GM18511 (cell line): Measurements from ENCODE around the gene ZNF853.
A peak's percentile ranks its signal among the peaks of the same experiment; 100 is the strongest.

Experiments
- ATAC-seq: cut with Tn5 transposase; IDR thresholded peaks from one replicate; pipeline ENCODE4 v1.9.1; 2021; ENCODE audit warnings: mild to moderate bottlenecking, moderate library complexity; ENCODE audit not compliant: unreplicated experiment

Gene ZNF853

GRCh38 chr7:6604458-6604857, 11.0 kb upstream of the ZNF853 start:
- ATAC-seq = no peak

DNA sequence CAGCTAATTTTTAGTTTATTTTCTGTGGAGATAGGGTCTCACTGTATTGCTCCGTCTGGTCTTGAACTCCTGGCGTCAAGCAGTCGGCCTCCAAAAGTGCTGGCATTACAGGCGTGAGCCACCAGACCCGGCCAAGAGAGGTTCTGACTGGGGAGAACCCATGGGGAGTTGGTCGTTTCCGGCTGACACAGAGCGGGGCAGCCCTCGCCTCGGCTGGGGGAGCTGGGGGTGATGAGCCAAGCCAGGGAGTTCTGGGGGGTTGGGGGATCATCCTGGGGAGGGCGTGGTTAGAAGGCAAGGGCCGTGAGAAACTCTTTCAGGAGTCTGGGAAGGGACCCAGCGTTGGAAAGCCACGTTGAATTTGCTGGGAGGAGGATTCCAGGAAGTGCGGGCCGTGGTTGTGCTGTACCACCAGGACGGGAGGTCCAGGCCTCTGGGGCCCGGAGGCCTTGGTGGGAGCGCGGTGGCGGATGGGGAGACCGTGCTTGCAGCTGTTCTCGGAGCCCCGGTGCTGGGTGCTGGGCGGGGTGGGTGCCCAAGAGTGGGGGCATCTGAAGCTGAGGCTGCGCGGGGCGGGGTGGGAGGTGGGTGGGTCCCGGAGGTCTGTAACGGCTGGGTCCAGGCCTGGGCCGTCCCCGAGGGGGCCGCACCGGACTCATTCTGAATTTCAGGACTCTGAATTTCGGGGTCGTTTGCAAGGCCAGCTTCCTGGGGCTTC, 8.4 kb upstream of the ZNF853 start:
- no peak for ATAC-seq

- no peak for ATAC-seq
These were observed 7.8 kb upstream of the ZNF853 start for GRCh38 chr7:6607651-6608051.

GRCh38 chr7:6608081-6608480, 7.3 kb upstream of the ZNF853 start:
- ATAC-seq = no peak

DNA sequence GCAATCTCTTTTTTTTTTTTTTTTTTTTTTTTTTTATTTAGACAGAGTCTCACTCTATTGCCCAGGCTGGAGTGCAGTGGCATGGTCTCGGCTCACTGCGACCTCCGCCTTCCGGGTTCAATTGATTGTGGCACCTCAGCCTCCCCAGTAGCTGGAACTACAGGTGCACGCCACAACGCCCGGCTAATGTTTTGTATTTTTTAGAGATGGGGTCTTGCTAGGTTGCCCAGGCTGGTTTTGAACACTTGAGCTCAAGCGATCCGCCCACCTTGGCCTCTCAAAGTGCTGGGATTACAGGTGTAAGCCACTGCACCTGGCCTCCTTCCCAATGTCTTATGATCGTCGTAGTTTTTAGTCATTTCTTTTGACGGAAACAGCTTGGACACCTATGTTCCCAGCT, 6.6 kb upstream of the ZNF853 start:
- ATAC-seq = no peak

GRCh38 chr7:6612819-6613218, 2.6 kb upstream of the ZNF853 start:
- no peak for ATAC-seq

- ATAC-seq = no peak
These were observed 1.7 kb upstream of the ZNF853 start for GRCh38 chr7:6613706-6614105.

GRCh38 chr7:6615723-6616555, 529 bp downstream of the ZNF853 start:
- ATAC-seq = no peak

GRCh38 chr7:6616854-6617643, 1.6 kb downstream of the ZNF853 start:
- ATAC-seq = no peak

DNA sequence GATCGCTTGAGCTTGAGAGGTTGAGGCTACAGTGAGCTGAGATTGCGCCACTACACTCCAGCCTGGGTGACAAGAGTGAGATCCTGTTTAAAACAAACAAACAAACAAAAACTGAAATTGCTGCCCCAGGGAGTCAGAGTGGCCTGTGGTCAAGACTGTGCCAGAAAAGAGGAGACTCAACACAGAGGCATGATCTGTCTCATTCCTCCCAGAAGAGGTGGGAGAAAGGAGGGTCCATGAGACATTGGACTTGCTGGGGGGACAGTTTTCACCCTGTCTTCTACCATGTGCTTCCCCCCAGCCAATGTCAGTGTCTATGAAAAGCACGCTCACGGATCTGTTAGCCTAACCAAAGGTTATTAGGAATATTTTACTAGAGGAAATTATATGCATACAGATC, 3.2 kb downstream of the ZNF853 start:
- no peak for ATAC-seq

GRCh38 chr7:6619961-6620360, 4.6 kb downstream of the ZNF853 start:
- ATAC-seq = no peak

GRCh38 chr7:6621195-6622133, 6.1 kb downstream of the ZNF853 start:
- no peak for ATAC-seq

DNA sequence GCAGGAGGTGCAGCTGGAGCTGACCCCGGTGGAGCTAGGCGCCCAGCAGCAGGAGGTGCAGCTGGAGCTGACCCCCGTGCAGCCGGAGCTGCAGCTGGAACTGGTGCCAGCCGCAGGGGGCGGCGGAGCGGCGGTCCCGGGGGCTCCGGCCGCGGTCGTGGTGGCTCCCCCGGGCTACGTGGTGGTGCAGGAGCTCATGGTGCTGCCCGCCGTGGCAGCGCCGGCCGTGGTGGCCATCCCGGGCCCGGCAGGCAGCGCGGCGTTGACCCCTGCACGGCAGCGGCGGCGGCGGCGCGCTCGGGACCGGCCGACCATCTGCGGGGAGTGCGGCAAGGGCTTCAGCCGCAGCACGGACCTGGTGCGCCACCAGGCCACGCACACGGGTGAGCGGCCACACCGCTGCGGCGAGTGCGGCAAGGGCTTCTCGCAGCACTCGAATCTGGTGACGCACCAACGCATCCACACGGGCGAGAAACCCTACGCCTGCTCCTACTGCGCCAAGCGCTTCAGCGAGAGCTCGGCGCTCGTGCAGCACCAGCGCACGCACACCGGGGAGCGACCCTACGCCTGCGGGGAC, 6.8 kb downstream of the ZNF853 start:
- ATAC-seq = no peak

GRCh38 chr7:6623589-6624245, 8.3 kb downstream of the ZNF853 start:
- ATAC-seq = peak; percentile 69

DNA sequence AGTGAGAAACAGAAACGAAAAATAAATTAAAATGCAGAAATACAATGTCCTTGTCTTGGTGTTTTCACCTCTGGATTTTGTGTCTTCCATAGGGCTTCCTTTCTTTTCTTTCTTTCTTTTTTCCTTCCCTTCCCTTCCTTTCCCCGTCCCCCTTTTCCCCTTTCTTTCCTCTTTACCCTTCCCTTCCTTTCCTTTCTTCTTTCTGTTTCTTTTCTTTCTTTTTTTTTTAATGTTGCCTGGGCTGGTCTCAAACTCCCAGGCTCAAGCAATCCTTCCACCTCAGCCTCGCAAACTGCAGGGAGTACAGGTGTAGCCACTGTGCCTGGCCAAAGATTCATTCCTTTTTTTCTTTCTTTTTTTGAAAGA, 8.8 kb downstream of the ZNF853 start:
- ATAC-seq = no peak

GRCh38 chr7:6628045-6628444, 12.6 kb downstream of the ZNF853 start:
- no peak for ATAC-seq

- no peak for ATAC-seq
These were observed 14.8 kb downstream of the ZNF853 start for GRCh38 chr7:6630007-6630849.

DNA sequence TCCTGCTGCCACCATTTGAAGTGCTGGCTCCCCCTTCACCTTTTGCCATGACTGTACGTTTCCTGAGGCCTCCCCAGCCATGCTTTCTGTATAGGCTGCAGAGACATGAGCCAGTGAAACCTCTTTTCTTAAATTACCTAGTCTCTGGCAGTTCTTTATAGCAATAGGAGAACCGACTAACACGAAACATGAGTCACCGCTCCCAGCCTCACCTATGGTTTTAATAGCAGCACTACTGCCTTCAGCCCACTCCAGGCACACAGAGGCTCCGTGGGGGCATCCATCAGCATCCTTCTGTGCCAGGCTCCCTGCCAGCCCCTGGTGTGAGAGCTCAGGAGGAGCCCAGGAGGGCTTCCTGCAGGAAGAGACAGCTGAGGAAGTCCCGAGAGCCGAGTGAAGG, 16.2 kb downstream of the ZNF853 start:
- ATAC-seq = no peak

GRCh38 chr7:6634021-6634420, 18.6 kb downstream of the ZNF853 start:
- ATAC-seq = no peak
